Fibroblast of lung (primary cell): Measurements from ENCODE around the gene PDE4D. TPM values are rescaled to one million over a fixed set of nuclear protein-coding genes. Genes with fewer than 3 reads are reported as not detected.

Experiments used
- DNase-seq, 2 donors: peaks; one replicate each; pipeline versions ENCODE4 v3.0.0 to v3.0.0-alpha.2; 2010; ENCODE audit warnings: low read depth in 2 of 2
- H2AFZ ChIP-seq: 2 replicates; pipeline ENCODE4 v1.5.1; 2012; ENCODE audit warnings: low read length, control low read depth, inconsistent platforms
- H3K27ac ChIP-seq: 2 replicates; pipeline ENCODE4 v1.5.1; 2011; ENCODE audit warnings: low read length, control low read depth; ENCODE audit not compliant: insufficient read depth
- H3K27me3 ChIP-seq: 2 replicates; pipeline ENCODE4 v1.5.1; 2011; ENCODE audit warnings: mild to moderate bottlenecking, low read length; ENCODE audit not compliant: control insufficient read depth, insufficient read depth
- H3K36me3 ChIP-seq: 2 replicates; pipeline ENCODE4 v1.5.1; 2011; ENCODE audit warnings: low read length; ENCODE audit not compliant: control insufficient read depth, insufficient read depth
- H3K4me1 ChIP-seq: 2 replicates; pipeline ENCODE4 v1.5.1; 2011; ENCODE audit warnings: low read length; ENCODE audit not compliant: control insufficient read depth, insufficient read depth; ENCODE audit errors: extremely low read depth
- H3K4me2 ChIP-seq: 2 replicates; pipeline ENCODE4 v1.5.1; 2011; ENCODE audit warnings: low read length, control low read depth; ENCODE audit not compliant: insufficient read depth; ENCODE audit errors: extremely low read depth
- H3K4me3 ChIP-seq, 4 experiments: fragments of 200-600 bp in 1 of 4; sonication (generic) in 1 of 4; replicated peaks in 1 of 4; 2 replicates each; pipeline ENCODE4 v1.5.1; 2011 to 2016; ENCODE audit warnings: low read length in 4 of 4, low read depth in 3 of 4, mild to moderate bottlenecking in 3 of 4, control low read depth in 2 of 4, inconsistent platforms in 1 of 4, mixed read lengths in 1 of 4; ENCODE audit not compliant: insufficient read depth in 1 of 4; ENCODE audit errors: control extremely low read depth in 1 of 4
- H3K79me2 ChIP-seq: 2 replicates; pipeline ENCODE4 v1.5.1; 2012; ENCODE audit warnings: mild to moderate bottlenecking, low read length, inconsistent platforms; ENCODE audit not compliant: control insufficient read depth, insufficient read depth
- H3K9ac ChIP-seq: 2 replicates; pipeline ENCODE4 v1.5.1; 2011; ENCODE audit warnings: mild to moderate bottlenecking, low read length, control low read depth; ENCODE audit not compliant: insufficient read depth
- H3K9me3 ChIP-seq: 2 replicates; pipeline ENCODE4 v1.5.1; 2012; ENCODE audit warnings: low read depth, low read length; ENCODE audit not compliant: control insufficient read depth, insufficient read depth
- H4K20me1 ChIP-seq: 2 replicates; pipeline ENCODE4 v1.5.1; 2011; ENCODE audit warnings: low read length; ENCODE audit not compliant: control insufficient read depth, insufficient read depth; ENCODE audit errors: extremely low read depth
- CTCF ChIP-seq, 2 donors: IDR thresholded peaks in 1 of 2; conservative IDR thresholded peaks in 1 of 2; 1 replicate in 1 of 2; 2 replicates in 1 of 2; pipeline ENCODE4 v1.5.1; 2011 to 2012; ENCODE audit warnings: low read length in 2 of 2, control low read depth in 1 of 2, inconsistent platforms in 1 of 2, low read depth in 1 of 2, mild to moderate bottlenecking in 1 of 2
- EZH2 ChIP-seq: IDR thresholded peaks from 2 replicates; pipeline ENCODE4 v1.5.1; 2012; ENCODE audit warnings: low read length, control low read depth, mild to moderate bottlenecking; ENCODE audit errors: missing control alignments
- polyA plus RNA-seq, 2 donors: library from polyadenylated mRNA; depleted of rRNA in 1 of 2; stranded (reverse) in 1 of 2; unstranded in 1 of 2; fragments of >200 nt; gene quantifications; 2 replicates each; pipeline ENCODE4 v1.2.1, GENCODE V29; 2011 to 2012; ENCODE audit warnings: missing spikeins in 1 of 2
- total RNA-seq: library from RNA; depleted of rRNA; stranded (reverse); fragments of >200 nt; gene quantifications from 2 replicates; pipeline ENCODE4 v1.2.1, GENCODE V29; 2014

Gene PDE4D
- total and polyA plus RNA-seq, 2 donors (not counting 1 experiment from before 2014, with no cell fraction given) = 2.1 to 8.3 TPM

- no peaks in the 10 kb centered on the region for H3K36me3 ChIP-seq
- no peak overlapping the region for H3K4me3 ChIP-seq
- H4K20me1 ChIP-seq = no peaks in the 10 kb centered on the region
- no peaks in the 10 kb centered on the region for H3K27me3 ChIP-seq
- DNase-seq = no peak
- no peaks in the 10 kb centered on the region for H3K9me3 ChIP-seq
- no peak overlapping the region for H3K9ac ChIP-seq
- H2AFZ ChIP-seq = no peak overlapping the region
- no peaks in the 10 kb centered on the region for H3K4me1 ChIP-seq
- H3K27ac ChIP-seq = no peak overlapping the region
- no peak for TF ChIP-seq CTCF (conservative IDR thresholded peaks at IDR 0.05 in 1 of 2, IDR thresholded peaks at IDR 0.05 in 1 of 2; ENCODE audit: low read depth in 1 of 2, low read length in 2 of 2)
- no peak for TF ChIP-seq EZH2
- no peak overlapping the region for H3K4me2 ChIP-seq
- no peaks in the 10 kb centered on the region for H3K79me2 ChIP-seq
Measured at GRCh38 chr5:58967597-58968281, 925.8 kb downstream of the PDE4D start.

- Histone ChIP-seq H3K27ac (no peak overlapping the region), H3K36me3 (no peaks in the 10 kb centered on the region), H3K79me2 (no peaks in the 10 kb centered on the region), H3K4me1 (no peaks in the 10 kb centered on the region), H3K9ac (no peak overlapping the region), H4K20me1 (no peaks in the 10 kb centered on the region), H3K9me3 (no peaks in the 10 kb centered on the region), H3K4me3 (no peak overlapping the region), H2AFZ (no peak overlapping the region), H3K4me2 (no peak overlapping the region), H3K27me3 (no peaks in the 10 kb centered on the region)
- TF ChIP-seq CTCF (conservative IDR thresholded peaks at IDR 0.05 in 1 of 2, IDR thresholded peaks at IDR 0.05 in 1 of 2; ENCODE audit: low read depth in 1 of 2, low read length in 2 of 2) (no peak), EZH2 (no peak)
- no peak for DNase-seq
Measured at GRCh38 chr5:58965677-58966414, 927.7 kb downstream of the PDE4D start.

GRCh38 chr5:58963821-58964220 lies 929.7 kb downstream of the PDE4D start:
- no peak overlapping the region for H2AFZ ChIP-seq
- no peak for DNase-seq
- no peak overlapping the region for H3K4me2 ChIP-seq
- no peaks in the 10 kb centered on the region for H3K4me1 ChIP-seq
- no peak for TF ChIP-seq EZH2
- no peak for TF ChIP-seq CTCF (conservative IDR thresholded peaks at IDR 0.05 in 1 of 2, IDR thresholded peaks at IDR 0.05 in 1 of 2; ENCODE audit: low read depth in 1 of 2, low read length in 2 of 2)
- no peaks in the 10 kb centered on the region for H3K27me3 ChIP-seq
- no peak overlapping the region for H3K4me3 ChIP-seq
- no peaks in the 10 kb centered on the region for H4K20me1 ChIP-seq
- no peaks in the 10 kb centered on the region for H3K36me3 ChIP-seq
- no peak overlapping the region for H3K9ac ChIP-seq
- no peaks in the 10 kb centered on the region for H3K79me2 ChIP-seq
- no peak overlapping the region for H3K27ac ChIP-seq
- H3K9me3 ChIP-seq = no peaks in the 10 kb centered on the region
